HepG2 (cell line): ENCODE results near the gene SMPX. TPM values are rescaled to one million over a fixed set of nuclear protein-coding genes. Genes with fewer than 3 reads are reported as not detected.

ENCODE experiments used
- ATAC-seq: fragments of 200-7000 bp; cut with Tn5 transposase; 3 replicates; pipeline ENCODE4 v1.9.1; 2020; ENCODE audit warnings: mild to moderate bottlenecking, moderate library complexity
- BruUV-seq: library from RNA; stranded (reverse); fragments of 400-500 nt; replicated peaks from 2 replicates; lab custom pipeline; 2021; lab: Mats Ljungman, UMichigan
- CTCF ChIA-PET: fragments of 300-600 bp; formaldehyde crosslinking; extraction: SDS; loops from one replicate; lab custom pipeline; 2021; ENCODE audit warnings: low total read pairs, inconsistent platforms, low intra/inter-chr PET ratio; lab: Yijun Ruan, JAX
- POLR2A ChIA-PET: fragments of 350-600 bp; sonication (Branson Sonifier 250); formaldehyde crosslinking; loops from one replicate; lab custom pipeline; 2020; ENCODE audit warnings: antibody characterized with exemption, inconsistent platforms; lab: Yijun Ruan, JAX
- DNase-seq: peaks from one replicate; pipeline ENCODE4 v3.0.0-alpha.2; 2015; ENCODE audit warnings: low spot score
- FAIRE-seq: peaks from 3 replicates; lab custom pipeline; 2011; peaks lifted over from hg19 to GRCh38; lab: Jason Lieb, UNC
- H2AFZ ChIP-seq: one replicate; pipeline ENCODE4 v1.6.1; 2011; ENCODE audit warnings: low read length, inconsistent platforms
- H3K27ac ChIP-seq: fragments of 300-600 bp; 3 replicates; pipeline ENCODE4 v1.8.0; 2011; ENCODE audit warnings: mixed run types, mild to moderate bottlenecking, mixed read lengths, low read length, inconsistent platforms; ENCODE audit not compliant: insufficient read depth; ENCODE audit errors: extremely low read length
- H3K27me3 ChIP-seq, 2 experiments: fragments of 200-600 bp in 1 of 2; 2 replicates in 1 of 2; 3 replicates in 1 of 2; pipeline versions ENCODE4 v1.6.0 to v1.8.0; 2011; ENCODE audit warnings: low read length in 2 of 2, mild to moderate bottlenecking in 2 of 2, moderate library complexity in 2 of 2, inconsistent platforms in 1 of 2; ENCODE audit not compliant: insufficient read depth in 2 of 2, control insufficient read depth in 1 of 2
- H3K36me3 ChIP-seq, 2 experiments: fragments of 200-600 bp in 1 of 2; replicated peaks in 1 of 2; 2 replicates in 1 of 2; 3 replicates in 1 of 2; pipeline versions ENCODE4 v1.5.1 to v1.8.0; 2011; ENCODE audit warnings: low read length in 2 of 2, inconsistent platforms in 1 of 2; ENCODE audit not compliant: insufficient read depth in 2 of 2, control insufficient read depth in 1 of 2
- H3K4me1 ChIP-seq: 2 replicates; pipeline ENCODE4 v1.5.1; 2012; ENCODE audit warnings: low read length, inconsistent platforms; ENCODE audit not compliant: insufficient read depth
- H3K4me2 ChIP-seq: 2 replicates; pipeline ENCODE4 v1.6.0; 2011; ENCODE audit warnings: low read depth, low read length, inconsistent platforms
- H3K4me3 ChIP-seq, 3 experiments: fragments of 200-600 bp in 1 of 3; sonication (generic), shearing (Covaris generic) in 1 of 3; replicated peaks in 1 of 3; 2 replicates each; pipeline ENCODE4 v1.5.1; 2011 to 2016; ENCODE audit warnings: low read length in 3 of 3, inconsistent platforms in 2 of 3, low read depth in 2 of 3, mild to moderate bottlenecking in 2 of 3, control low read depth in 1 of 3, mixed read lengths in 1 of 3; ENCODE audit not compliant: insufficient read depth in 1 of 3
- H3K79me2 ChIP-seq: one replicate; pipeline ENCODE4 v1.6.1; 2011; ENCODE audit warnings: low read length, inconsistent platforms; ENCODE audit not compliant: insufficient read depth
- H3K9ac ChIP-seq: 2 replicates; pipeline ENCODE4 v1.6.0; 2011; ENCODE audit warnings: mild to moderate bottlenecking, low read depth, low read length, inconsistent platforms; ENCODE audit not compliant: insufficient read depth
- H3K9me3 ChIP-seq: 2 replicates; pipeline ENCODE4 v1.5.1; 2012; ENCODE audit warnings: mild to moderate bottlenecking, low read length
- H4K20me1 ChIP-seq: 2 replicates; pipeline ENCODE4 v1.6.0; 2011; ENCODE audit warnings: inconsistent platforms, mild to moderate bottlenecking, low read length, moderate library complexity; ENCODE audit not compliant: insufficient read depth
- CBX5 ChIP-seq: sonication (generic); formaldehyde crosslinking; IDR thresholded peaks from 2 replicates; pipeline ENCODE4 v1.4.0; 2020; ENCODE audit warnings: missing genetic modification reagents, borderline replicate concordance
- HINFP ChIP-seq: sonication (generic); formaldehyde crosslinking; IDR thresholded peaks from 2 replicates; pipeline ENCODE4 v1.4.0; 2020; ENCODE audit warnings: low read depth, mild to moderate bottlenecking, missing genetic modification reagents
- HMG20A ChIP-seq: IDR thresholded peaks from 2 replicates; pipeline ENCODE4 v1.6.1; 2016; ENCODE audit warnings: borderline replicate concordance
- SNRNP70 ChIP-seq: fragments of 200-400 bp; formaldehyde crosslinking; IDR thresholded peaks from 2 replicates; pipeline ENCODE4 v1.6.1; 2017; ENCODE audit warnings: mild to moderate bottlenecking, low read depth, low read length, moderate library complexity
- TOPORS ChIP-seq: sonication (generic); formaldehyde crosslinking; IDR thresholded peaks from 2 replicates; pipeline ENCODE4 v1.8.0; 2023; ENCODE audit warnings: mild to moderate bottlenecking, missing genetic modification reagents
- ZNF235 ChIP-seq: sonication (generic); formaldehyde crosslinking; IDR thresholded peaks from 2 replicates; pipeline ENCODE4 v1.8.1; 2023; ENCODE audit warnings: mild to moderate bottlenecking, missing genetic modification reagents, borderline replicate concordance
- ZNF704 ChIP-seq: sonication (generic); formaldehyde crosslinking; IDR thresholded peaks from 2 replicates; pipeline ENCODE4 v1.8.1; 2023; ENCODE audit warnings: mild to moderate bottlenecking, inconsistent platforms, moderate library complexity, missing genetic modification reagents, borderline replicate concordance
- ZNF724P ChIP-seq: sonication (generic); formaldehyde crosslinking; IDR thresholded peaks from 2 replicates; pipeline ENCODE4 v1.8.0; 2022; ENCODE audit warnings: missing genetic modification reagents, borderline replicate concordance
- ZNF788 ChIP-seq: sonication (generic); formaldehyde crosslinking; IDR thresholded peaks from 2 replicates; pipeline ENCODE4 v1.5.0; 2020; ENCODE audit warnings: mild to moderate bottlenecking, missing genetic modification reagents, borderline replicate concordance
- ZSCAN29 ChIP-seq: sonication (generic); formaldehyde crosslinking; conservative IDR thresholded peaks from 2 replicates; pipeline ENCODE4 v1.4.0; 2020; ENCODE audit warnings: mild to moderate bottlenecking, missing genetic modification reagents
- WGBS: methylation state at CpG from one replicate; pipeline ENCODE4 v1.1.6; 2017; ENCODE audit warnings: low lambda C conversion rate; 5-methylcytosine and 5-hydroxymethylcytosine counted together
- in situ Hi-C: cut with HindIII; loops from 2 replicates; pipeline ENCODE4 v1.10.0; 2017; ENCODE audit warnings: low pct_unique_long_range_greater_than_20kb; ENCODE audit not compliant: extremely low pct_ligation_motif_present
- intact Hi-C: fragments of 100-400 bp; cut with micrococcal nuclease; formaldehyde crosslinking; loops from one replicate; pipeline ENCODE4 v1.10.0; 2022; ENCODE audit not compliant: unreplicated experiment
- polyA plus RNA-seq, 8 experiments: library from polyadenylated mRNA; depleted of rRNA in 3 of 8; stranded (reverse) in 7 of 8; unstranded in 1 of 8; fragments of >200 nt; fragmentation: Illumina TruSeq in 4 of 8; extraction: Trizol in 4 of 8; gene quantifications; 2 replicates each; pipeline versions ENCODE4 v1.2.1 to v1.2.3, GENCODE V29; 2011 to 2016; ENCODE audit warnings: low read depth in 4 of 8, missing spikeins in 1 of 8, mixed read lengths in 1 of 8; ENCODE audit not compliant: insufficient read depth in 1 of 8
- total RNA-seq, 5 experiments: library from RNA; depleted of rRNA; stranded (reverse); fragments of >200 nt; fragmentation: Illumina TruSeq; extraction: Trizol; gene quantifications; 2 replicates each; pipeline ENCODE4 v1.2.3, GENCODE V29; 2016; ENCODE audit warnings: low read depth in 1 of 5
- TF ChIP-seq, protein P1 (sequence below): sonication (generic); formaldehyde crosslinking; IDR thresholded peaks from 2 replicates; pipeline ENCODE4 v1.5.1; 2020; ENCODE audit warnings: missing genetic modification reagents, mild to moderate bottlenecking, borderline replicate concordance
- TF ChIP-seq, protein P2 (sequence below): sonication (generic); formaldehyde crosslinking; IDR thresholded peaks from 2 replicates; pipeline ENCODE4 v1.4.0; 2020; ENCODE audit warnings: missing genetic modification reagents

Gene SMPX
- total and polyA plus RNA-seq, 2 of the 13 experiments (the other 11 are each of a cell fraction or from before 2014, with no cell fraction given): 0.95 to 1.8 TPM

DNA sequence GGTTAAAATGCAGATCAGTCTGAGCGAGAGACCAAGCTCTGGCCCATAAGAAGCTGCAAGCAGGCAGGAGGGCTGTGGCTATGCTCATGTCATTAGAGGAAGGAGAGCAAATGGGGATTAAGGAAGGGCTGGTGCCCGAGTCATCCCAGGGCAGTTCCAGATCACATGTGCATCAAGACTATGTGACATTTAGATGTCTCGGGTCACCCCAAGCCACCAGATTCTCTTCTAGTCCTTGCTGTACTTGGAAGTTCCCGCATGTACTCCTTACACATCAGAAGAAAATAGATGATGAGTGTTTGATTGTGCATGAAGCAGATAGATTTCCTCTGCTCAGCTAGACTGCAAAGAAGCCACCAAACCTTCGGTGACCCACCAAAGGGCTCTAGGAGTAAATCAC lies 57.6 kb downstream of the SMPX start:
- peaks cover 3% of the 10 kb centered on the region; the same call in 1 of the 2 replicates for H3K4me1 ChIP-seq
- no peaks in the 10 kb centered on the region for H3K27me3 ChIP-seq
- in situ Hi-C loops (no loop called here), intact Hi-C loops (loop anchor here (10.0 kb wide), 1 partner anchor 85 kb away; no protein-coding TSS in a partner anchor)
- no peak overlapping the region for H3K4me3 ChIP-seq
- ATAC-seq: no peak
- POLR2A ChIA-PET: no interaction called here
- H3K36me3 ChIP-seq: no peaks in the 10 kb centered on the region
- DNase-seq: no peak
- H3K27ac ChIP-seq: no peak overlapping the region
- CTCF ChIA-PET: no interaction called here
- no TSS peak for BruUV-seq
- no peak overlapping the region for H3K4me2 ChIP-seq
- no peak overlapping the region for H2AFZ ChIP-seq
- no peaks in the 10 kb centered on the region for H4K20me1 ChIP-seq
- H3K79me2 ChIP-seq: no peaks in the 10 kb centered on the region
- no peaks in the 10 kb centered on the region for H3K9me3 ChIP-seq
- FAIRE-seq: no peak
- H3K9ac ChIP-seq: no peak overlapping the region
- no peak for TF ChIP-seq SNRNP70
- no peak for TF ChIP-seq CBX5 (CRISPR knock-in tag)
- TF ChIP-seq, protein P1, sequence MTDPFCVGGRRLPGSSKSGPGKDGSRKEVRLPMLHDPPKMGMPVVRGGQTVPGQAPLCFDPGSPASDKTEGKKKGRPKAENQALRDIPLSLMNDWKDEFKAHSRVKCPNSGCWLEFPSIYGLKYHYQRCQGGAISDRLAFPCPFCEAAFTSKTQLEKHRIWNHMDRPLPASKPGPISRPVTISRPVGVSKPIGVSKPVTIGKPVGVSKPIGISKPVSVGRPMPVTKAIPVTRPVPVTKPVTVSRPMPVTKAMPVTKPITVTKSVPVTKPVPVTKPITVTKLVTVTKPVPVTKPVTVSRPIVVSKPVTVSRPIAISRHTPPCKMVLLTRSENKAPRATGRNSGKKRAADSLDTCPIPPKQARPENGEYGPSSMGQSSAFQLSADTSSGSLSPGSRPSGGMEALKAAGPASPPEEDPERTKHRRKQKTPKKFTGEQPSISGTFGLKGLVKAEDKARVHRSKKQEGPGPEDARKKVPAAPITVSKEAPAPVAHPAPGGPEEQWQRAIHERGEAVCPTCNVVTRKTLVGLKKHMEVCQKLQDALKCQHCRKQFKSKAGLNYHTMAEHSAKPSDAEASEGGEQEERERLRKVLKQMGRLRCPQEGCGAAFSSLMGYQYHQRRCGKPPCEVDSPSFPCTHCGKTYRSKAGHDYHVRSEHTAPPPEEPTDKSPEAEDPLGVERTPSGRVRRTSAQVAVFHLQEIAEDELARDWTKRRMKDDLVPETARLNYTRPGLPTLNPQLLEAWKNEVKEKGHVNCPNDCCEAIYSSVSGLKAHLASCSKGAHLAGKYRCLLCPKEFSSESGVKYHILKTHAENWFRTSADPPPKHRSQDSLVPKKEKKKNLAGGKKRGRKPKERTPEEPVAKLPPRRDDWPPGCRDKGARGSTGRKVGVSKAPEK: no peak
- TF ChIP-seq HINFP (CRISPR knock-in tag): no peak
- TF ChIP-seq HMG20A: no peak
- TF ChIP-seq ZNF724P (CRISPR knock-in tag): no peak
- TF ChIP-seq ZNF235 (CRISPR knock-in tag): no peak
- TF ChIP-seq, protein P2, sequence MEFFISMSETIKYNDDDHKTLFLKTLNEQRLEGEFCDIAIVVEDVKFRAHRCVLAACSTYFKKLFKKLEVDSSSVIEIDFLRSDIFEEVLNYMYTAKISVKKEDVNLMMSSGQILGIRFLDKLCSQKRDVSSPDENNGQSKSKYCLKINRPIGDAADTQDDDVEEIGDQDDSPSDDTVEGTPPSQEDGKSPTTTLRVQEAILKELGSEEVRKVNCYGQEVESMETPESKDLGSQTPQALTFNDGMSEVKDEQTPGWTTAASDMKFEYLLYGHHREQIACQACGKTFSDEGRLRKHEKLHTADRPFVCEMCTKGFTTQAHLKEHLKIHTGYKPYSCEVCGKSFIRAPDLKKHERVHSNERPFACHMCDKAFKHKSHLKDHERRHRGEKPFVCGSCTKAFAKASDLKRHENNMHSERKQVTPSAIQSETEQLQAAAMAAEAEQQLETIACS: no peak
- no peak for TF ChIP-seq ZSCAN29
- TF ChIP-seq ZNF788 (CRISPR knock-in tag): no peak
- no peak for TF ChIP-seq TOPORS (CRISPR knock-in tag)
- TF ChIP-seq ZNF704 (CRISPR knock-in tag): no peak
- WGBS: 96% methylated on average over 2 of the region's 5 CpGs
